GM18519 (cell line): Measurements from ENCODE around the gene PEX26.
"Not testable (repeated sequence)": the region's sequence is repeated elsewhere in the genome, so short reads cannot be mapped to it uniquely, and the experiment has no call there.

Experiments used
- ATAC-seq: cut with Tn5 transposase; IDR thresholded peaks from one replicate; pipeline ENCODE4 v1.9.1; 2021; ENCODE audit warnings: mild to moderate bottlenecking, moderate library complexity; ENCODE audit not compliant: unreplicated experiment, low FRiP score

The PEX26 gene

GRCh38 chr22:18114976-18115652, 37.3 kb downstream of the PEX26 start:
- ATAC-seq: no peak

GRCh38 chr22:18115906-18116371, 38.1 kb downstream of the PEX26 start:
- no peak for ATAC-seq

- ATAC-seq: no peak
These were observed 38.8 kb downstream of the PEX26 start for GRCh38 chr22:18116634-18117033.

GRCh38 chr22:18118345-18118915, 40.6 kb downstream of the PEX26 start:
- no peak for ATAC-seq

- ATAC-seq: no peak
These were observed 41.8 kb downstream of the PEX26 start for GRCh38 chr22:18119409-18120110.

GRCh38 chr22:18120857-18121256, 43.1 kb downstream of the PEX26 start:
- ATAC-seq: no peak

GRCh38 chr22:18121506-18121905, 43.7 kb downstream of the PEX26 start:
- no peak for ATAC-seq

- ATAC-seq: no peak
These were observed 44.3 kb downstream of the PEX26 start for GRCh38 chr22:18121954-18122554.

- not testable (repeated sequence) for ATAC-seq
These were observed 45.8 kb downstream of the PEX26 start for GRCh38 chr22:18123476-18124025.

- no peak for ATAC-seq
These were observed 48.8 kb downstream of the PEX26 start for GRCh38 chr22:18126606-18127005.

GRCh38 chr22:18130018-18130417, 52.2 kb downstream of the PEX26 start:
- ATAC-seq: no peak

GRCh38 chr22:18130699-18131429, 53.1 kb downstream of the PEX26 start:
- ATAC-seq: no peak

GRCh38 chr22:18133452-18133851, 55.7 kb downstream of the PEX26 start:
- ATAC-seq: no peak

- ATAC-seq: no peak
These were observed 59.0 kb downstream of the PEX26 start for GRCh38 chr22:18136563-18137320.

- not testable (repeated sequence) for ATAC-seq
These were observed 63.2 kb downstream of the PEX26 start for GRCh38 chr22:18141004-18141403.

GRCh38 chr22:18144105-18144504, 66.3 kb downstream of the PEX26 start:
- no peak for ATAC-seq

GRCh38 chr22:18145676-18146388, 68.0 kb downstream of the PEX26 start:
- ATAC-seq: no peak

GRCh38 chr22:18146389-18146753, 68.6 kb downstream of the PEX26 start:
- no peak for ATAC-seq

- ATAC-seq: no peak
These were observed 70.0 kb downstream of the PEX26 start for GRCh38 chr22:18147791-18148190.
